Peyer's patch (tissue), 4 donors: ENCODE measurements around the gene TAF11.

ENCODE experiments used
- CTCF ChIP-seq, 6 experiments: fragments of 450-650 bp in 4 of 6; fragments of 200-600 bp in 2 of 6; sonication (generic) in 1 of 6; IDR thresholded peaks; one replicate each; pipeline ENCODE4 v1.5.1; 2017 to 2019; ENCODE audit warnings: antibody characterized with exemption in 6 of 6, mild to moderate bottlenecking in 3 of 6, moderate library complexity in 1 of 6
- POLR2A ChIP-seq, 2 donors: fragments of 450-650 bp; IDR thresholded peaks; one replicate each; pipeline ENCODE4 v1.5.1; 2017; ENCODE audit warnings: antibody characterized with exemption in 2 of 2, mild to moderate bottlenecking in 2 of 2, moderate library complexity in 2 of 2

DNA sequence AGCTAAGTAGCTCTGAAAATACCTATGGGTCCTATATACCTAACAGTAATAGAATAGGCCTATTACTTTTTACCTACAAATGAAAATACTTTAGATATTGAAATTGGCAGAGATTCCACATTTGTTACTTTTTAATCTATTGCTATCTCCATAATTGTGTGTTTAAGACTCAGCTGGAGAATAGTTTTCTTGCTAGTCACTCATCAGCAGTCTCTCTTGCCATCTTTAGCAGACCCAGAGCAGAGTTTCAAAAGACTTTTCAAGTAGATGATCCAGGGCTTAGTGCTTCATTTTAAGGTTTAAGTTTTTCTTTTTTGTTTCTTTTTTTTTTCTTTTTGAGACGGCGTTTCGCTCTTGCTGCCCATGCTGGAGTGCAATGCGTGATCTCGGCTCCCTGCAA lies 14.1 kb upstream of the TAF11 start:
- TF ChIP-seq CTCF (IDR thresholded peaks at IDR 0.05) (no peak), POLR2A (IDR thresholded peaks at IDR 0.05) (no peak)
